HL-60 (cell line): ENCODE measurements around the gene STIMATE.

Experiments
- DNase-seq, 2 experiments: peaks; one replicate each; pipeline ENCODE4 v3.0.0-alpha.2; 2010 to 2020; ENCODE audit warnings: low read depth in 1 of 2, low spot score in 1 of 2
- H3K27ac ChIP-seq: fragments of 250-450 bp; sonication (Bioruptor Pico); replicated peaks from 2 replicates; pipeline ENCODE4 v1.5.1; 2020; ENCODE audit warnings: mild to moderate bottlenecking, moderate library complexity
- H3K27me3 ChIP-seq: fragments of 250-450 bp; sonication (Bioruptor Pico); 2 replicates; pipeline ENCODE4 v1.5.1; 2021; ENCODE audit warnings: mild to moderate bottlenecking, moderate library complexity; ENCODE audit not compliant: insufficient read depth, poor library complexity, severe bottlenecking
- H3K4me3 ChIP-seq: replicated peaks from 2 replicates; pipeline ENCODE4 v1.5.1; 2011; ENCODE audit warnings: mild to moderate bottlenecking, control low read depth, low read length; ENCODE audit not compliant: insufficient read depth
- CTCF ChIP-seq: IDR thresholded peaks from one replicate; pipeline ENCODE4 v1.5.1; 2011; ENCODE audit warnings: low read length, control low read depth, inconsistent platforms; ENCODE audit not compliant: insufficient read depth
- GABPA ChIP-seq: IDR thresholded peaks from 2 replicates; pipeline ENCODE4 v1.6.1; 2012; ENCODE audit warnings: low read depth
- POLR2AphosphoS5 ChIP-seq: IDR thresholded peaks from 2 replicates; pipeline ENCODE4 v1.6.1; 2012; ENCODE audit warnings: low read depth
- REST ChIP-seq: IDR thresholded peaks from 2 replicates; pipeline ENCODE4 v1.6.1; 2012; ENCODE audit warnings: low read depth; ENCODE audit not compliant: insufficient replicate concordance
- SPI1 ChIP-seq: IDR thresholded peaks from 2 replicates; pipeline ENCODE4 v1.6.1; 2012; ENCODE audit warnings: low read depth, mild to moderate bottlenecking, borderline replicate concordance

Gene STIMATE

DNA sequence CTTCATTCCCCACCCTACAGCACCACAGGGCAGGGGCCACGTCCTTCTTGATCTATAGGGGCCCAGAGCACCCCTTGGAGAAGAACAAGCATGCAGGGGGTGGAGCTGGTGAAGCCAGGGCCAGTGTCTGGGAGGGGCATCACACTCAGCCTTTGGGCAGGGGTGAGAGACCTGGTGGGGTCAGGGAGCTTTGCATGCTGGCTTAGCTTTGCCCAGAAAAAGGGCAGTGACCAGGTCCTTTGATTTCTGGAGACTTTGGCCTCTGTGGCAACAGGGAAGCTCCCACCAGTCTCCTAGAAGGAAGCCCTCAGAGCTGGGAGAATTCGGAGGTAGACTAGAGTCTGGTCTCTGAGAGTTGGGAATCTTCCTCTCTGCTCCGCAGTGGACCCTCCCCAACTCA, 67.9 kb downstream of the STIMATE start:
- no peak for TF ChIP-seq POLR2AphosphoS5
- TF ChIP-seq SPI1: no peak
- no peak for TF ChIP-seq GABPA
- TF ChIP-seq CTCF: no peak
- no peak for TF ChIP-seq REST
- no peak for DNase-seq
- no peaks in the 10 kb centered on the region for H3K27me3 ChIP-seq
- H3K27ac ChIP-seq: no peak overlapping the region
- H3K4me3 ChIP-seq: no peak overlapping the region

DNA sequence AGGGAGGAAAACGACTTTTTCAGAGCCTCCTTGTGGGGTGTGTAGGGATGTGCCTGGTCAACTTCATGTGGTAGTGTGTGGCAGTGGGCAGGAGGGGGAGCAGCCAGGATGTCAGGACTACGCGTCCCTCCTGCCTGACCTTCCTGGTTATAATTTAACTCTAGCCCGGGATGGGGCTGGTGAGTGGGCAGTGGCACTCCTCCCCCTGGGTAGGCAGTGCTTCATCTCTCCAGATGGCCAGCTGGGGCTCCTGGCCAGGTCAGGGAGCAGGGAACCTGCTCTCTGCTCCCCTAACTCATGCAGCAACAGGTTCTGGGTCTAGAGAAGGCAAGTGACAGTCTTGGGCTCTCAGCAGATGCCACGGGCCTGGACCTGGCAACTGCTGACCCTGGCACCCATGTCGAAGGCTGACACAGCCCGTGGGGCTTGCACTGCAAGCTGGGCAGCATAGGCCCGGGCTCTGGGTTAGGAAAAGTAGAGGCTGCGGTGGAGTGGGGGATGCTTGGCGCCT, 69.4 kb downstream of the STIMATE start:
- Histone ChIP-seq H3K4me3 (no peak overlapping the region), H3K27ac (no peak overlapping the region), H3K27me3 (no peaks in the 10 kb centered on the region)
- TF ChIP-seq SPI1: no peak
- TF ChIP-seq CTCF: no peak
- DNase-seq: no peak

DNA sequence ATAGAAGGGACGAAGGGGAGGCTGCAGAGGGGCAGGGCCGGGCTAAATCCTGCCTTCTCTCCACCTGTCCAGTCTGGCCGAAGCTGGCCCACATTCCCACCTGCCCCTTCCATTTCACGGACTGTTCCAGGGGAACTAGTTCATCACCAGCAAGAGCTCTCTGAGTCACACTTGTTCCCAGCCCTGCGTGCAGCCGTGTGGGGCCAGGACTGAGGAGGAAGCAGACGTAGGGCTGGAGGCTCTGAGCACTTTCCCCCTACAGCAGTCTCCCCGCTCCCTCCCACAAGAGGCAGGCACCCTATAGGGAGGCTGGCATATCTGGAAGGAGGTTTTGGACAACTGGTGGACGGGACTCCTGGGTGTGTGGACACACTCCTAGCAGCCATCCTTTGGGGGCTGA, 69.9 kb downstream of the STIMATE start:
- TF ChIP-seq REST (no peak), GABPA (no peak), CTCF (no peak), POLR2AphosphoS5 (no peak), SPI1 (no peak)
- H3K27ac ChIP-seq: no peak overlapping the region
- no peaks in the 10 kb centered on the region for H3K27me3 ChIP-seq
- no peak overlapping the region for H3K4me3 ChIP-seq
- DNase-seq: peak in 1 of 2 experiments; percentile 59

DNA sequence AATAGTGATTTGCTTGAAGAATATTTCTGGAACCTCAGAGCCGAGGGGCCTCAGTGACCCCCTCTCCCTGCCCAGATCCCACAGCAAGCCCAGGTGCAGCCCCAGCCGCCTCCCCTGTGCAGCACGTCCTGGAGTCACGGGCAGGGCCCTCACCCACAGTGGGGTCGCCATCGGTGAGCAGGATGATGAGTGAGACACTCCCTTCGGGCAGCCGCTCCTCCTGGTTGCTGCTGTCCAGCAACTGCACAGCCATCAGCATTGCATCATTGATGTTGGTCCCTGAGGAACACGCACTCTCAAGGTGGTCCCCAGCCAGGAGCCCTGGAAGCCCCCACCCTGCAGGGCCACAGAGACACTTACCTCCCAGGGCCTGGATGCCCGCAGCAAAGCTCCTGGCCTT, 73.3 kb downstream of the STIMATE start:
- DNase-seq: no peak
- Histone ChIP-seq H3K27me3 (no peaks in the 10 kb centered on the region), H3K27ac (no peak overlapping the region), H3K4me3 (no peak overlapping the region)
- TF ChIP-seq POLR2AphosphoS5 (no peak), SPI1 (no peak), CTCF (no peak), GABPA (no peak), REST (no peak)
